Smooth muscle cell (in vitro differentiated cells): Measurements from ENCODE around the gene DAGLA. TPM values are rescaled to one million over a fixed set of nuclear protein-coding genes. Genes with fewer than 3 reads are reported as not detected.

ENCODE experiments used
- DNase-seq: peaks from one replicate; lab custom pipeline; 2025; ENCODE audit not compliant: unreplicated experiment; lab: John Stamatoyannopoulos, UW
- H2AFZ ChIP-seq: fragments of 200-600 bp; sonication (generic); 2 replicates; pipeline ENCODE4 v1.6.0; 2016; ENCODE audit warnings: antibody characterized with exemption, low read depth, mild to moderate bottlenecking
- H3F3A ChIP-seq: fragments of 200-600 bp; sonication (generic); 2 replicates; pipeline ENCODE4 v1.6.0; 2017; ENCODE audit warnings: antibody characterized with exemption, low read depth
- H3K27ac ChIP-seq: fragments of 200-600 bp; sonication (generic); 2 replicates; pipeline ENCODE4 v1.5.1; 2016; ENCODE audit warnings: low read depth, mild to moderate bottlenecking
- H3K27me3 ChIP-seq: fragments of 200-600 bp; sonication (generic); 2 replicates; pipeline ENCODE4 v1.6.1; 2016; ENCODE audit warnings: low read depth, mild to moderate bottlenecking
- H3K36me3 ChIP-seq: fragments of 200-600 bp; sonication (generic); 2 replicates; pipeline ENCODE4 v1.5.1; 2016; ENCODE audit warnings: low read depth
- H3K4me1 ChIP-seq: fragments of 200-600 bp; sonication (generic); 2 replicates; pipeline ENCODE4 v1.5.1; 2016; ENCODE audit warnings: low read depth
- H3K4me2 ChIP-seq: fragments of 200-600 bp; sonication (generic); 2 replicates; pipeline ENCODE4 v1.6.0; 2016; ENCODE audit warnings: mild to moderate bottlenecking
- H3K4me3 ChIP-seq: fragments of 200-600 bp; sonication (generic); 2 replicates; pipeline ENCODE4 v1.5.1; 2016; ENCODE audit warnings: mild to moderate bottlenecking
- H3K79me2 ChIP-seq: fragments of 200-600 bp; sonication (generic); 2 replicates; pipeline ENCODE4 v1.6.0; 2016; ENCODE audit warnings: low read depth, mild to moderate bottlenecking
- H3K9ac ChIP-seq: fragments of 200-600 bp; sonication (generic); 2 replicates; pipeline ENCODE4 v1.6.0; 2016; ENCODE audit warnings: low read depth
- H3K9me3 ChIP-seq: fragments of 200-600 bp; sonication (generic); replicated peaks from 2 replicates; pipeline ENCODE4 v1.5.1; 2016; ENCODE audit warnings: low read depth
- H4K20me1 ChIP-seq: fragments of 200-600 bp; sonication (generic); 2 replicates; pipeline ENCODE4 v1.6.0; 2016; ENCODE audit warnings: low read depth
- CTCF ChIP-seq: fragments of 200-600 bp; sonication (generic); IDR thresholded peaks from 2 replicates; pipeline ENCODE4 v1.5.1; 2017; ENCODE audit warnings: borderline replicate concordance, mild to moderate bottlenecking, antibody characterized with exemption; ENCODE audit not compliant: insufficient read depth, poor library complexity, severe bottlenecking
- WGBS: methylation state at CpG from one replicate; pipeline ENCODE4 v1.1.7; 2016; ENCODE audit warnings: low lambda C conversion rate; 5-methylcytosine and 5-hydroxymethylcytosine counted together
- polyA plus RNA-seq: library from polyadenylated mRNA; unstranded; fragments of >200 nt; fragmentation: Nextera tagmentation; extraction: Ambion mirVana; gene quantifications from 2 replicates; pipeline ENCODE4 v1.2.1, GENCODE V29; 2016
- total RNA-seq: library from RNA; depleted of rRNA; stranded (reverse); fragments of >200 nt; gene quantifications from 2 replicates; pipeline ENCODE4 v1.2.3, GENCODE V29; 2014

The DAGLA gene
- total and polyA plus RNA-seq, 2 experiments from 2014 or later, result 1.3 to 3.9 TPM

- Histone ChIP-seq H2AFZ (no peak overlapping the region), H3K27ac (no peak overlapping the region), H3K27me3 (no peaks in the 10 kb centered on the region), H3K4me1 (peaks cover 7% of the 10 kb centered on the region), H3K79me2 (no peaks in the 10 kb centered on the region), H4K20me1 (no peaks in the 10 kb centered on the region), H3K9me3 (no peaks in the 10 kb centered on the region), H3K4me3 (no peak overlapping the region), H3F3A (no peaks in the 10 kb centered on the region), H3K4me2 (no peak overlapping the region), H3K36me3 (no peaks in the 10 kb centered on the region), H3K9ac (no peak overlapping the region)
- DNase-seq, result no peak
- TF ChIP-seq CTCF, result no peak
- WGBS, result 91% methylated on average over 5 of the region's 5 CpGs
Observed at GRCh38 chr11:61635787-61636186, 44.4 kb upstream of the DAGLA start.

- H3K27me3 ChIP-seq, result no peaks in the 10 kb centered on the region
- peaks cover 7% of the 10 kb centered on the region for H3K4me1 ChIP-seq
- H2AFZ ChIP-seq, result no peak overlapping the region
- no peaks in the 10 kb centered on the region for H3K9me3 ChIP-seq
- no peaks in the 10 kb centered on the region for H3F3A ChIP-seq
- H3K27ac ChIP-seq, result no peak overlapping the region
- H3K36me3 ChIP-seq, result no peaks in the 10 kb centered on the region
- WGBS, result 96% methylated on average over 11 of the region's 11 CpGs
- no peaks in the 10 kb centered on the region for H4K20me1 ChIP-seq
- no peak overlapping the region for H3K4me3 ChIP-seq
- TF ChIP-seq CTCF, result no peak
- H3K4me2 ChIP-seq, result no peak overlapping the region
- DNase-seq, result no peak
- no peaks in the 10 kb centered on the region for H3K79me2 ChIP-seq
- H3K9ac ChIP-seq, result no peak overlapping the region
Observed at GRCh38 chr11:61636676-61637075, 43.5 kb upstream of the DAGLA start.

- DNase-seq, result no peak
- Histone ChIP-seq H3K4me3 (no peak overlapping the region), H3K4me2 (no peak overlapping the region), H3K9ac (no peak overlapping the region), H4K20me1 (no peaks in the 10 kb centered on the region), H3K79me2 (no peaks in the 10 kb centered on the region), H3K4me1 (peaks cover 3% of the 10 kb centered on the region), H3K27me3 (no peaks in the 10 kb centered on the region), H2AFZ (no peak overlapping the region), H3K9me3 (no peaks in the 10 kb centered on the region), H3F3A (no peaks in the 10 kb centered on the region), H3K27ac (no peak overlapping the region), H3K36me3 (no peaks in the 10 kb centered on the region)
- WGBS, result 87% methylated on average over 9 of the region's 9 CpGs
- no peak for TF ChIP-seq CTCF
Observed at GRCh38 chr11:61637277-61637676, 42.9 kb upstream of the DAGLA start.

DNA sequence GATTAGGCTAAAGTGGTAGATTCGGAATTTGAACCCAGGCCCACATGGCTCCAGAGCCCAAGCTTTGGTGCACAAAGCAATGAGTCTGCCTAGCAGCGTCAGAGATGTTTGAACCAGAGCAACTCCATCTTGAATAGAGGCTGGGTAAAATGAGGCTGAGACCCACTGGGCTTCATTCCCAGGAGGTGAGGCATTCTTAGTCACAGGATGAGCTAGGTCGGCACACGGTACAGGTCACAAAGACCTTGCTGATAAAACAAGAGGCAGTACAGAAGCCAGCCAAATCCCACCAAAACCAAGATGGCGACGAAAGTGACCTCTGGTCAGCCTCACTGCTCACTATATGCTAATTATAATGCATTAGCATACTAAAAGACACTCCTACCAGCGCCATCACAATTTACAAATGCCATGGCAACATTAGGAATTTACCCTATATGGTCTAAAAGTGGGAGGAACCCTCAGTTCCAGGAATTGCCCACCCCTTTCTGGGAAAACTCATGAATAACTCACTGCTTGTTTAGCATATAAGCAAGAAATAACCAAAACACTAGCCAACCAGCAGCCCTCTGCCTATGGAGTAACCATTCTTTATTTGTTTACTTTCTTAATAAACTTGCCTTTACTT lies 40.3 kb upstream of the DAGLA start:
- no peak for TF ChIP-seq CTCF
- no peak overlapping the region for H3K9ac ChIP-seq
- no peak overlapping the region for H2AFZ ChIP-seq
- no peaks in the 10 kb centered on the region for H3K27me3 ChIP-seq
- H3K79me2 ChIP-seq, result no peaks in the 10 kb centered on the region
- no peak for DNase-seq
- H3K36me3 ChIP-seq, result no peaks in the 10 kb centered on the region
- no peak overlapping the region for H3K4me3 ChIP-seq
- H4K20me1 ChIP-seq, result no peaks in the 10 kb centered on the region
- no peaks in the 10 kb centered on the region for H3F3A ChIP-seq
- H3K27ac ChIP-seq, result no peak overlapping the region
- H3K9me3 ChIP-seq, result no peaks in the 10 kb centered on the region
- WGBS, result 76% methylated on average over 7 of the region's 7 CpGs
- H3K4me2 ChIP-seq, result no peak overlapping the region
- H3K4me1 ChIP-seq, result no peaks in the 10 kb centered on the region
